GM12865 (cell line): ENCODE measurements around the gene TMEM150C.

ENCODE experiments used
- DNase-seq: peaks from one replicate; pipeline ENCODE4 v3.0.0; 2010; ENCODE audit warnings: low read depth
- H3K4me3 ChIP-seq: 2 replicates; pipeline ENCODE4 v1.5.1; 2011; ENCODE audit warnings: mild to moderate bottlenecking, low read depth, low read length, control low read depth
- CTCF ChIP-seq: IDR thresholded peaks from 2 replicates; pipeline ENCODE4 v1.5.1; 2011; ENCODE audit warnings: low read length, control low read depth, low read depth, inconsistent platforms; ENCODE audit not compliant: insufficient read depth; ENCODE audit errors: missing control alignments

Gene TMEM150C

GRCh38 chr4:82525307-82525911 lies 36.4 kb downstream of the TMEM150C start:
- no peak for DNase-seq
- TF ChIP-seq CTCF = no peak
- H3K4me3 ChIP-seq = no peak overlapping the region

GRCh38 chr4:82524570-82525152 lies 37.1 kb downstream of the TMEM150C start:
- no peak for DNase-seq
- no peak for TF ChIP-seq CTCF
- H3K4me3 ChIP-seq = no peak overlapping the region

GRCh38 chr4:82523179-82523578 lies 38.6 kb downstream of the TMEM150C start:
- no peak overlapping the region for H3K4me3 ChIP-seq
- TF ChIP-seq CTCF = no peak
- no peak for DNase-seq

GRCh38 chr4:82522472-82522871 lies 39.3 kb downstream of the TMEM150C start:
- no peak overlapping the region for H3K4me3 ChIP-seq
- DNase-seq = no peak
- no peak for TF ChIP-seq CTCF

GRCh38 chr4:82521283-82521682 lies 40.5 kb downstream of the TMEM150C start:
- DNase-seq = no peak
- no peak overlapping the region for H3K4me3 ChIP-seq
- no peak for TF ChIP-seq CTCF

GRCh38 chr4:82519776-82520175 lies 42.0 kb downstream of the TMEM150C start:
- H3K4me3 ChIP-seq = no peak overlapping the region
- DNase-seq = no peak
- no peak for TF ChIP-seq CTCF

- no peak for DNase-seq
- H3K4me3 ChIP-seq = no peak overlapping the region
- no peak for TF ChIP-seq CTCF
Observed at GRCh38 chr4:82519072-82519471, 42.7 kb downstream of the TMEM150C start.
